GM12892 (cell line): ENCODE measurements around the gene PSAPL1.

ENCODE experiments used
- DNase-seq: peaks from one replicate; pipeline ENCODE4 v3.0.0; 2011; ENCODE audit not compliant: insufficient read length
- FAIRE-seq: peaks from 2 replicates; lab custom pipeline; 2011; peaks lifted over from hg19 to GRCh38; lab: Jason Lieb, UNC
- POLR2A ChIP-seq: IDR thresholded peaks from 2 replicates; pipeline ENCODE4 v1.6.1; 2011; ENCODE audit warnings: low read depth, low read length, control low read depth
- POLR2AphosphoS5 ChIP-seq: IDR thresholded peaks from 2 replicates; pipeline ENCODE4 v1.6.1; 2011; ENCODE audit warnings: low read depth, low read length, control low read depth
- TAF1 ChIP-seq: IDR thresholded peaks from 2 replicates; pipeline ENCODE4 v1.6.1; 2011; ENCODE audit warnings: low read depth, mild to moderate bottlenecking, control low read depth, low read length, borderline replicate concordance

The PSAPL1 gene

DNA sequence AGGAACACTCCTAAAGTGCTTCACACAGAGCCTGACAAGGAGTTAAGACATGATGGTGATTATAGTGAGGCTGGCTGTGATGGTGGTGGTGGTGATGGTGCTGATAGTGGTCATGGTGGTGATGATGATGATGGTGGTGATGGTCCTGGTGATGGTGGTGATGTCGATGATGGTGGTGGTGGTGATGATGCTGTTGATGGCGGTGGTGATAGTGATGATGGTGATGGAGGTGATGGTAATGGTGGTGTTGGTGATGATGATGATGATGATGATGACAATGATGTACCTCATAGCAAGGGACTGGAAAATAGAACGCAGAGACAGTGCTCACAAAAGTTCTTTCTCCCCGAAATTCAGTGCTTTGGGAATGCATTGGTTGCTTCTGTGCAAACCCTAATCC is 34.3 kb upstream of the PSAPL1 start:
- DNase-seq (no peak), FAIRE-seq (no peak)
- no peak for TF ChIP-seq POLR2A
- TF ChIP-seq TAF1, result no peak
- TF ChIP-seq POLR2AphosphoS5, result no peak

DNA sequence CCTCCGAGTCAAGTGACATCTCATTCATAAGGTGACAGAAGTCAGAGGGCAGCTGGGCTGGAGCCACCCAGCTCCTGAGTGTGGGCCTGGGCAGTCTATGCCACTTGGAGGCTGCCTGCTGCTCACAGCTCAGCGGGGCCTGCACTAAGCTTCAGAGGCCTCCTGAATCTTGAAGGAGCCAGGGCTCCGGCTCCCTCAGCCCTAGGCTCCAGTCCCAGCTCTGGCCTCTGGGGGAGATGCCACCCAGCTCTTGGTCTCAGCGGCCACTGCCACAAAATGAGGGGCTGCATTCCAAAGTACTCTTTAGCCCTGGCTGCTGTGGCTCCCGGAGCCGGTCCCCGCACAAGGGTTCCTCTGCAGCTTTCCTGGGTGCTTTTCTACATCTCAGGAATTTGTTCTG is 32.7 kb upstream of the PSAPL1 start:
- no peak for DNase-seq
- no peak for FAIRE-seq
- TF ChIP-seq POLR2AphosphoS5, result no peak
- no peak for TF ChIP-seq POLR2A
- TF ChIP-seq TAF1, result no peak

DNA sequence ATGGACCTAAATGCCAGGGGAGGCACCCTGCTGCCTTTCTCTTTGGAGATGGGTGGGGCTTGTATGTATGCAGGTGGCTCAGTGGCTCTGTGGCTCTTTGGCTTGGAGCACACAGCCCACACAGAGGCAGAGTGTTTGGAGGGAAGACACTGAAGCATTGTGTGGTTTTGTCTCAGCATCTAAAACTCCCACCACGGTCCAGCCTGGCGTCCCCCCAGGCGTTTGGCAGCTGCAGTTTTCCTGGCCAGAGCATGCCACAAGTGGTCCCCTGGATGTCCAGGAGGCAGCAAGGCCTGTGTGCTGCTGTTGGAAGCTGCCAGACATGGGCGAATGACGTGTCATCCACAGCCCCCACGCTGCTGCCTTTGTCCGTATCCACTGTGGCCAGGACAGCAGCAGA is 32.2 kb upstream of the PSAPL1 start:
- no peak for TF ChIP-seq TAF1
- no peak for TF ChIP-seq POLR2AphosphoS5
- TF ChIP-seq POLR2A, result no peak
- DNase-seq (no peak), FAIRE-seq (no peak)

DNA sequence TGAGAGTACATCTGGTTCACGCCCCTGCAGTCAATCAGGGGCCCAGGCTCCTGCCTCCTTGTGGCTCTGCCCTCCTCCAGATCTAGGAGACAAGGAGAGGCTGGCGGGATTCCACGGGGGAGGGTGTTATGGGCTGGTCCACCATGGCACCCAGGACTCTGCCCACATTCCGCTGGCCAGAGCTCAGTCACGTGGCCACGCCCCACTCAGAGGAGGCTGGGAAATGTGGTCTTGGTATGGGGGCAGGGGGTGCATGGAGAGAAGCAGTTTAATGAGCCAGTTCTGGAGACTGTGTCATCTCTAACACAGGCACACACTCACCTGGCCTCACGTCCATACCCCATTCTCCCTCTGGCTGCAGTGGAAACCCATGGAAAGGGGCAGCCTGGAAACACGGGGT is 31.5 kb upstream of the PSAPL1 start:
- no peak for DNase-seq
- FAIRE-seq, result no peak
- no peak for TF ChIP-seq TAF1
- TF ChIP-seq POLR2A, result no peak
- TF ChIP-seq POLR2AphosphoS5, result no peak

DNA sequence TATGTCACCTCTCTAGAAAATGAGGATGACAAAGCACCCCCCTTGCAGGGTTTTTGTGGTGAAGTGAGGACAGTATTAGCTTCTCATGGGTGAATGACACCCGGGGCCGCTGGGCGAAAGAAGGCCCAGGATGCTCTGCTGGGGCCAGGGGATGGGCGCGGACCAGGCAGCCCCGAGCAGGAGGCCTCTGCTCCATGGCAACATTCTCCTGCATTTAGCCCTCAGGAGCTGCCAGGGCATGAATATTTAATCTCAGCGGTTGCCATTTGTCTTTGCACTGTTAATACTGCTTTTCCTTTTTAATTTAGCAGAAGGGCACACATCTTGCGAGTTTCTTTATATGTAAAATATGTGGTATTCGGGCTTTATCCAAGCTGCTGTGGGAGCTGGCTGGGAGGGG is 30.3 kb upstream of the PSAPL1 start:
- FAIRE-seq (no peak), DNase-seq (no peak)

DNA sequence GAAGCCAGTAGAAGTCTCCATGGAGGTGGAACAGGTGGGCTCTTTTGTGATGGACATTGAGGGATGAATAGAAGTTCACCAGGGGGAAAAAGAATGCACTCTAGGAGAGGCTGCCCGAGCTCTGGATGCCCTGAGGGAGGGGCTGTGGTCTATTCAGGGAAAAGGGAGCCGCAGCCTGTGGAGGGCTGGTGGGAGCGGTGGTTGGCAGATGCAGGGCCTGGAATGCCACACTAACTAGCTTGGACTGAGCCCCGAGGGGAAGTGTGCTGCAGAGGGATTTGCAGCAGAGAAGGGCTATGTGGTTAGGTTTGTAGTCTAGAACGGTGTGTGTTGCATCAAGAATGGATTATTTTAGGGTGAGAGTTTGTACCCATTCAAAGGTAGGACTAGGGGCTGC is 29.5 kb upstream of the PSAPL1 start:
- DNase-seq (no peak), FAIRE-seq (no peak)

More for the DNA sequence above, 30.3 kb upstream of the PSAPL1 start:
- TF ChIP-seq POLR2AphosphoS5 (no peak), TAF1 (no peak)

DNA sequence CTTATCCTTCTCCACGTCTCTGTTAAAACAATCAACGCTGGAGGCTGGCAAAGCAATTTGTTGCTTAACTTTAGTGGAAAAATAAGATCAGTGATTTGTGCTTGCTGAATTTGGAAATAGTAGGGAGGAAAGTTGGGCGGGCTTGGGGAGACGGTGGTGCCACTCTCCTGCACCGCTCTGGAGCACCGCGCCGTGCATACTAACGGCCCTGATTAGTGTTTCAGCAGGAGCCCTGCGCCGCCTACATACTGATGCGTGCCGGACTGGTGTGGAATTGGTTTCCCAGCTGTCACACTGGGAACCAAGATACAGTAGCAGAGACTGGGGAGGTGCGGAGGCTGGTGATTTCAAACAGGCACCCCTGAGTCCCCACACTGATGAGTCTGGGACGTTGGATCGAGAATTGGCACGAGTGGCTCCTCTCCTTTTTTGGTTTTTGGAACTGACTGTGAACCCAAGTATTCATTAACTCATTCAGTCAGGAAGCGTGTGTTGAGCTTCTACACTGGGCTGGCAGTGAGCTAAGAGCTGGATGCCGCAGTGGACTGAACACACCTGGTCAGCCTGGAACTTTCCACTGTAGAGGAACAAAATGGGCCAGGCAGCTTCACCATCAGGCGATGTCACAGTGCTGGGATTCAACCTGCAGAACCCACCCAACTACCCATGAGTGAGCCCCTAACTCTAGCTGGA is 29.0 kb upstream of the PSAPL1 start:
- no peak for FAIRE-seq
- TF ChIP-seq POLR2A (no peak), TAF1 (no peak), POLR2AphosphoS5 (no peak)
- no peak for DNase-seq

More for the DNA sequence above, 29.5 kb upstream of the PSAPL1 start:
- no peak for TF ChIP-seq POLR2A

DNA sequence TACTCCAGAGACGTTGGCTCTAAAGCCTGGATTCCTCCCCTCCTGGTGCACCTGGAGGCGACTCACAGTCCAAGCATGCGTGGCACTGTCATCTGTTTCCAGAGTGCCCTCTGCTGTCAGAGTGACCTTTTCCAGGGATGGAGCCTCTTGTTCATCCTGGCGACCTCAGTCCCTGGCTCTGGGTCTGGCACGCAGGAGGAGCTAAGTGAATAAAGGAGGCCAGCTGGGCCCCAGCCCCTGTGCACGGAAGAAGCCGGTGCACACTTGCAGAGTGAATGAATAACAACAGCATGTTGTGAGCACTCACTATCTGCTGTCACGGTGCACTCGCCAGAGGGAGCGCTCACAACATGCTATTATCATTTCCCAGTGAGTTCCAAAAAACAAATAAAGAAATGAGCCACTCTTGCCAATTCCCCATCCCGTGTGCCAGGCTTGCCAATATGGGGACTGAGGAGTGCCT is 27.8 kb upstream of the PSAPL1 start:
- TF ChIP-seq POLR2A (no peak), POLR2AphosphoS5 (no peak), TAF1 (no peak)
- DNase-seq (no peak), FAIRE-seq (no peak)

DNA sequence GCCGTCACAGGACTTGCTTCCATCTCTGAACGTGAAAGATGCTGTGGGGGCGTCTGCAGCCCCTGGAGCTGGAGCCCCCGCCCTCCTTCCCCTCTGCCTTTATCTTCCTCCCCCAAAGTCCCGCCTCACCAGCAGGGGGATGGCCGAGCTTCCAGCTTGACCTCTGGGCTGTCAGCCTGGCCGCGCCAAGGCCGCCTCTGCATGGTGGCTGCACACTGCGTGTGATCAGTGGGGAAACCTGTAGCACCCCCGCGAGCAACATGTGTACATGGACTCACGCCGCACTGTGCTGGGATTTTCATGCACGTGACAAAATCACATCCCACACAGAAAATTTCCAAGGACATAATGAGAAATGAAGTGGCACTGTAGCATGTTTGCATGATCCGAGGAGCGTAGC is 26.5 kb upstream of the PSAPL1 start:
- FAIRE-seq (no peak), DNase-seq (no peak)
- no peak for TF ChIP-seq POLR2AphosphoS5

DNA sequence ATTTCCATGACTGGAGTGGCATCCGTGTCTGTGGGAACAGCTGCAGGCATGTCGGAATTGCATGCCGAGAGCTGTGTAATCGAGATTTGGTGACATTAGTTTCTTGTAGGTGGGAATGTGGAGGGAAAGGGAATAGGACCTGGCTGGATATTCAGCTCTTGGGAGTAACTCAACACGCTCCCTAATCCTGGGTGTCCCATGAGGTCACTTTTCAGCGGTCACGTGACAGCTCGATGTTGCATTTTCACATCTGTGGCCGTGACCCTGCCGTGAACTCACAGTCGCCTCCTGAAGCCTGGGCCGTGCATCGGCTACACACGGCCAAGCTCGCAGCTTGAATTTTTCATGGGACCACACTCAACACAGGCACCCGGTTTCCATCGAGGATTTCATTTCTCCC is 25.8 kb upstream of the PSAPL1 start:
- TF ChIP-seq POLR2A (no peak), POLR2AphosphoS5 (no peak), TAF1 (no peak)
- FAIRE-seq (no peak), DNase-seq (no peak)

DNA sequence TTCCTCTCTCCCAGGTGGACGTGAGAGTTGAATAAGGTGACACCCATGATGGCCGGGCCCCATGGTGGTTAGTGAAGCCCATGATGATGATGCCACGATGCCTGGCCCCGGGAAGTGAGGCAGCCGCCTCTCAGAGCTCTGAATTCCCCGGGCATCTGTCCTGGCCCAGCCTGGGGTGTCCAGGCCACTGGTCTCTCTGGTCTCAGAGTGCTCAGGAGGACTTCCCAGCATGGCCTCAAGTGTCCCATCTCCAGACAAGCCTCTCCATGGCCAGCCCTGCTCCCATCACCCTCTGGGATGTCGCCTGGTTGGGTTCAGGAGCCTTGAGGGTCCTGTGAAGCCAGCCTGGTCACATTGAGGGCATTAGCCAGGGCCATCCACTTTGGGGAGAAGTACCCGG is 24.7 kb upstream of the PSAPL1 start:
- FAIRE-seq, result no peak
- no peak for DNase-seq
- TF ChIP-seq POLR2AphosphoS5, result no peak
- no peak for TF ChIP-seq TAF1
- TF ChIP-seq POLR2A, result no peak

DNA sequence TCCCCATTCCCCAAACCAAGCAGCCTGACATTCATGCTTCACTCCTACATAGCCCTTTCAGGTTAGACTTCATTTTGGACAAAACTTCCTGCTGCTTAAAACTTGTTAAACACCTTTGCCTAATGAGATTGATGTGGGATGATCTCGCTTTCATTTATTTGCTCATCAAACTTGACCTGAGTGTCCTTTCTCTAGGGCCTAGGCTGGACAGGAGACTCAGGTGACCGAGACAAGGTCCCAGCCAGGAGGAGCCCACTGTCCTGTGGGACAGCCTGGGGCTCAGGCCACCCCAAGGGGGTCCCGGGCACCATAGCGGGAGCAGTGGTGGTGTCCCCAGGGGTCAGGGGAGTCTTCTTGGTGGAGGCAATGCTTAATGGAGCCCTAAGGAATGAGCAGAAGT is 23.7 kb upstream of the PSAPL1 start:
- no peak for DNase-seq
- TF ChIP-seq TAF1, result no peak
- TF ChIP-seq POLR2AphosphoS5, result no peak
- no peak for TF ChIP-seq POLR2A
- no peak for FAIRE-seq

DNA sequence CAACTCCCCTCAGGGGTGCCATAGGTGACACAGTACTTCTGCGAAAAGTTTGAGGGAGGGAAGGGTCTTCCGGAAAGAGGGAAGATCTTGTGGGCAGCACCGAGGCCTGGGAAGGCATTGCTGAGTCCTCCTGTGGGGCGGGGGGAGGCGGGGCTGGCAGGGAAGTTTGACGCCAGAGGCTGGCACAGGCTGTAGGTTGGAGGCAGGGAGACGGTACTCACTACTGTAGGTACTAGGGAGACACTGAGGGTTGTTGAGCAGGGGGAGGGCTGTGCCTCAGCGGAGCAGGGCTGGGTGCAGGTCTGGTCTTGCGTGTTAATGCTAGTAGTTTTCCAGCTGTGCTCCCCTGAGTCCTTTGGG is 23.3 kb upstream of the PSAPL1 start:
- TF ChIP-seq POLR2AphosphoS5 (no peak), POLR2A (no peak), TAF1 (no peak)

More for the DNA sequence above, 23.3 kb upstream of the PSAPL1 start:
- FAIRE-seq (no peak), DNase-seq (no peak)
